ENCODE data around the gene ATXN1.

DNA sequence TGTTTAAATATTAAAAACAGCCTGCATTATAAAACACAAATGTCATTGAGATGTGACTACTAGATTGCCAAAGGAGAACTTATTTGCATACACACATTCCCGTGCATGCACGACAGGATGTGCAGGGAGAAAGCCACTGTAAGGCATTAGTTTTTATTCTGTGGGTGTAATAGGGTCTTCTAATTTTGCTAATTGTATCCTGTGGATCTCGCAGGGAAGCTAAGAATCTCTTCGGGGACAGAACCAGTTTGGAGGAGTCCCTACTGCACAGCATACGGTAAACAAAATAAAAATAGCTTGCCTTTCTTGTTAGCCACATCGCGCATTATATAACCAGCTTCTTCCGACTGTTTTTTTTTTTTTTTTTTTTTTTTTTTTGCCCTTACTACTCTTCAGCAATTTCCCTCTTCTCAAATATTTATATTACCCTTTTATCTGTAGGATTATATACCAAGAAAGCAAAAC lies 2.0 kb downstream of the ATXN1 start:
- TF ChIP-seq, protein P1, sequence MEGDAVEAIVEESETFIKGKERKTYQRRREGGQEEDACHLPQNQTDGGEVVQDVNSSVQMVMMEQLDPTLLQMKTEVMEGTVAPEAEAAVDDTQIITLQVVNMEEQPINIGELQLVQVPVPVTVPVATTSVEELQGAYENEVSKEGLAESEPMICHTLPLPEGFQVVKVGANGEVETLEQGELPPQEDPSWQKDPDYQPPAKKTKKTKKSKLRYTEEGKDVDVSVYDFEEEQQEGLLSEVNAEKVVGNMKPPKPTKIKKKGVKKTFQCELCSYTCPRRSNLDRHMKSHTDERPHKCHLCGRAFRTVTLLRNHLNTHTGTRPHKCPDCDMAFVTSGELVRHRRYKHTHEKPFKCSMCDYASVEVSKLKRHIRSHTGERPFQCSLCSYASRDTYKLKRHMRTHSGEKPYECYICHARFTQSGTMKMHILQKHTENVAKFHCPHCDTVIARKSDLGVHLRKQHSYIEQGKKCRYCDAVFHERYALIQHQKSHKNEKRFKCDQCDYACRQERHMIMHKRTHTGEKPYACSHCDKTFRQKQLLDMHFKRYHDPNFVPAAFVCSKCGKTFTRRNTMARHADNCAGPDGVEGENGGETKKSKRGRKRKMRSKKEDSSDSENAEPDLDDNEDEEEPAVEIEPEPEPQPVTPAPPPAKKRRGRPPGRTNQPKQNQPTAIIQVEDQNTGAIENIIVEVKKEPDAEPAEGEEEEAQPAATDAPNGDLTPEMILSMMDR (IDR thresholded peaks at IDR 0.05; ENCODE audit: insufficient read depth, low read length, poor library complexity, severe bottlenecking), result no peak
- TF ChIP-seq EZH2phosphoT487 (conservative IDR thresholded peaks at IDR 0.05; ENCODE audit: low read length), result no peak
